Measurements from ENCODE around the gene VASH1. TPM values are rescaled to one million over a fixed set of nuclear protein-coding genes. Genes with fewer than 3 reads are reported as not detected.

Gene VASH1
- total RNA-seq, 1 experiment from 2014 or later, result 11.6 TPM

DNA sequence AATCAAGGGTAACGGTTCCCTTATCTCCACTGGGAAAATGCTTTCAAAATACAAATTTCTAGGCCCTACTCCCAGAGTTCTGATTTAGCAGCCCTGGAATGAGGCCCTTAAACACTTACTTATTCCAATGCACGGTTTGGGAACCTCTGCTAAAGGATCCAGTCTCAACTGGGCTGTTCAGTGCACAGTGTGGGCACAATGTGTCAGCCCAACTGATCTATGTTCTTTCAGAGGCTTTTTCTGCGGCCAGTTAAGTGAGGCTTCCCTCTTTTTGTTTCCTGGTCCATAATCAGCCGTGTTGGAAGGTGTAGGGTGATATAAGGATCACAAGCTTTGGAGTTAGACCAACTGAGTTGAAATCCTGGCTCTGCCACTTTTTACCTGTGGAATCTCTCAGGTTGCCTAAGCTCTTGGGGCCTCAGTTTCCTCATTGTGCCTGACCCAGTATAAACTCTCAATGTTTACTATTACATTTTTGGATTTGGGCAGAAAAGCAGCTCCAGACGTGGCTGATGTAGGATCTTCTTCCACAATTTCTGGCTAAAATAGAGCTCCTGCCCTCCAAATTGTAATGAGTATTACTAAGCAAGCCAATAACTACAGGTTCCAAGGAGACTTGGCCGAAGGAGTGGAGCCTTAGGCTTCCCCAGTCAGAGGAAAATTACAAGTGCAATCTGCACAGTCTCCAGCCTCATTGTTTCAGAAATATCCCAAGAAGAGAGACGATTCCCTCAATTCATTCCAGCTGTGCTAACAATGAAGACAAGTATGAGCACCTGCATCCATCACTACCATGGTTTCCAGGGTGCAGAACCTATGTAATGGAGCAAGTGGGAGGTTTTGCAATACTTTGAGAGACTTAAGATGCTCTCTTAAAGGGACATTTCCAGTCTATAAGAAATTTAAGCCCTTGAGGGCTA lies 53.7 kb downstream of the VASH1 start:
- in situ Hi-C loops (cut with HindIII; ENCODE audit: low sequenced_read_pairs), result no loop called here
- DNase-seq (ENCODE audit: low spot score), result no peak

DNA sequence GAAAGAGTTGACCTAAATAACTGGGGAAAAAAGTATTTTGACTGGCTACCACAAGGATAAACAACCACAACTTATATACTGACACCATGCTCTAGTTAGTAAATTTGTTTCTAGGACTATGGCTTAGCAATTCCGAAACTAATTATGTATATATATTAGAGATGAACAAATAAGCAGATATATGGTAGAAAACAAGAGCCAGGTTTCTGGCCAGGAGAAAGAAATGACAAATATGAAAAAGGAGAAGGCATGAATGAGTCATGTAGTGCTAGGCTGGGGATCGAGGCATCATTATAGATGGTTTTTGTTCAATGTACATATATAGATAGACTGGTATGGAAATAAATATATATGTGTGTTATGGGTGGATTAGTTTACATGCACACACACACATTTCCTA lies 59.4 kb downstream of the VASH1 start:
- in situ Hi-C loops (cut with HindIII; ENCODE audit: low sequenced_read_pairs), result no loop called here
- no peak for DNase-seq (ENCODE audit: low spot score)

DNA sequence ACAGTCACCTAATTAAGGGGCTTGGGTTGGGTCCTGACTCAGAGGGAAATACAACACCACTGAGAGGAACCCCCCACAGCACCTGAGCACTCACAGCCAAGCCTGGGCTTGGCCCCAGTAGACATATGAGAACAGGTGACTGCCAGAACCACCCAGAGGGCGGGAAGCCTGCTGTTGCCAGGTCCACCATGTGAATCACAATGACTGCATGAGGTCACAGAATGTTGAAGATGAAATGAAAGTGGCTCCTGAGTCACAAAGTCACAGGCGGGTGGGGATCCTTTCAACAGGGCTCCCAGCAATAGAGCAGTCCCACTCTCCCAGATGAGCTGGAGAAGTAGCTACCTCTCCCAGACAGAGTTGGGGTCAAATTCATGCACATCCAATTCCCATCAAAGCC lies 64.9 kb downstream of the VASH1 start, which contains the start of gene LRRC74A:
LRRC74A (plus strand) TSS at position 287 of the 400 bp plus-strand sequence. CDS start 290 bp downstream, outside the sequence.
- in situ Hi-C loops (cut with HindIII; ENCODE audit: low sequenced_read_pairs), result no loop called here
- no peak for DNase-seq (ENCODE audit: low spot score)

DNA sequence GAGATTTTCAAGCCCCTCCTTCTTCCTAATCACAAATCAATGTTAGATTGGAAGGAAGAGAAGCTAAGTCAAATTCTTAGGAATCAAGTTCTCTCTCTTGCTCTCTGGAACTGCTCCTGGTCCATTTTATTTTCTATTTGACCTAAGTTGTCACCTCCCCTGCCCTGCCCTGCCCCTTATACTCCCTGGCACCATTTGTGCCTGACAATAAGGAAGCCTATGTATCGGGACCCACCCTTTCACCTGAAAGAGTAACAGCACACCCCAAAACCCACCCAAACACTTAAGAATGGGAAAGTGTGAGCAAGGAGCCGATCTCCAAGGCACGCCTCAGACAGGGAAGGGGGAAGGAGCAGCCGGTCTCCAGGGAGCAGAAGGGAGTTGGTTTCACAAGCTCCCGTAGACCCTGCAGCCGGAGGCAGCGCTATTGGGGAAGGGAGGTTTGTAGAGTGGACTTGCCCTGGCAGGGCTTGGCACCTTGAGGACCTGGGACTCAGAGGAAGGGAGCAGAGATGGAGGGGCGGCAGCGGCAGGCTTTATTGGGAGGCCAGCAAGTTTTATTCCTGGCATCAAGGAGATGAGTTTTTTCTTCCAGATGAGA lies 66.5 kb downstream of the VASH1 start:
- in situ Hi-C loops (cut with HindIII; ENCODE audit: low sequenced_read_pairs), result no loop called here
- no peak for DNase-seq (ENCODE audit: low spot score)

DNA sequence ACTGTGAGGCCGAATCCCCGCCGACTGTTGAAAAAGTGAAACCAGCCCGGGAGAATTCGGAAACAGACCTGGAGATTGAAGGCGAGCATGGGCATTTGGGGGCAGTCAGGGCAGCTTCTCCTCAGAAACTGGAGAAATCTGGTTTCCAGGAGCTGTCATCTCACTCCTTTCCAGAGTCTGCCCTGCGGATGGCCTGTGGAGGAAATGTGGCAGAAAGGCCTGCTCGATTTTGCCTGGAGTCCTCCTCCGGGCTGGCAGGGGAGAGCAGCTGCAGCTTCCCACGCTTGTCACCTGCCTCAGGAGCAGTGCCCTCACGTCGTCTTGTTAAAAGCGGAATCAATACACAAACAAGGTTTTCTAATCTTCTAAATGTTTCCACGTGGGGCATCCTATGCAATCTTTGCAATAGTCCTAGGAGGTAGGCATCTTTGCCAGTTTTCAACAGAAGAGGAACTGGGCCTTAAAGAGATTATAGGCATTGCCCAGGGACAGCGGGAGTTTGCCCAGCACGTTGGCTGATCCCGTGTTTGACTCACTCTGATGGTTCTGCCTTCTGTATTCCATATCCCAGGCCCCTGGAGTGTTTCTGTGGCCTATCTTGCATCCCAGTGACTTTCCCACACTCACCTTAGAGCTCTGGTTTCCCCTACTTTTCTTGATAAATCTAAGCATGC lies 67.2 kb downstream of the VASH1 start:
- DNase-seq (ENCODE audit: low spot score), result peak; percentile 34
- in situ Hi-C loops (cut with HindIII; ENCODE audit: low sequenced_read_pairs), result no loop called here

DNA sequence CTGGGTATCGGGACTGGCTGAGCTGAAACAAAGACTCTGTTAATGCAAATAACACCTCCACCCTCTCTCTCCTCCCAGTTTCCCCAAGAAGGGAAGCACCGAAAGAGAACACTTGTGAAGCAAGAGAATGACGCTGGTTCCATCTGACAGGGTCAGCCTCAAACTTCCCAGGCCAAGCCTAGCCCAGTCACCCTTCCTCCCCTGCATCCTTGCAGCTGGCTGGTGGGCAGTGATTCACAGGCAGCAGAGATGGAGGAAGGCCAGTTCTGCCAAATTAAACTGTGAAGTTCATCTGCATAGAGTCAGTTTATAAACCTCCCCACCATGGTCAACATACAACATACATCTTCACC lies 67.7 kb downstream of the VASH1 start:
- in situ Hi-C loops (cut with HindIII; ENCODE audit: low sequenced_read_pairs), result no loop called here
- DNase-seq (ENCODE audit: low spot score), result no peak

DNA sequence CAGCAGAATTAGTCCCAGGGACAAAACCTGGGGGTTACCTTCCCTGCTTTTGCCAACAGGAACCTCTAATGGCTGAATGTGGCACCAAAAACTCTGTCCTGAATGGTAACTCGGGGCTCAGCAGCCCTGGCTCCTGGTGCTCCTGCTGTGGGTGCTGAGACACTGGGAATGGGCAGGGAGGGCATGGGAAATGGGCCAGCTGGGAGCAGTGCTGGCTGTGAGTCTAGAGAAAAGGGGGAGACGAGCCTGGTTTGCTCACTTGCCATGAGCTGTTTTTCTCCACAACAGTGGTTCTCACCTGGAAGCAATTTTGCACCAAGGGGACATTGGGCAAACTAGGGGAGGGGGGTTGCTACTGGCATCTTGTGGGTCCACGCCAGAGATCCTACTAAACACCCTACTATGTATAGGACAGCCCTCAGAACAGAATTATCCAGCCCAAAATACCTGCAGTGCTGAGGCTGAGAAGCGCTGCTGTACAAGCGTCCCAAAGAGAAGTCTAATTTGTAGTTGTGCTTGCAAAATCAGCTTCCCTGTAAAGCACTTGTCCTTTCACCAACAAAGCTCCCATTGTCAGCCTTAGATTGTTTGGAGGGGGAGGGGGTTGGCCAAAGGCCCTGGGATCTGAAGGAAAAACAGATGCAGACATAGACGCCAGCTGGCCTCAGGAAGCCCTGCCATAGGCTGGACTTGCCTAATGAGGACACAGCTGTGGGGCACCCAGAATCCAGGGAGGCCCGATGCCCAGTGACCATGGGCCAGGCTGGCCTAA lies 68.6 kb downstream of the VASH1 start:
- peak; percentile 21 for DNase-seq (ENCODE audit: low spot score)

DNA sequence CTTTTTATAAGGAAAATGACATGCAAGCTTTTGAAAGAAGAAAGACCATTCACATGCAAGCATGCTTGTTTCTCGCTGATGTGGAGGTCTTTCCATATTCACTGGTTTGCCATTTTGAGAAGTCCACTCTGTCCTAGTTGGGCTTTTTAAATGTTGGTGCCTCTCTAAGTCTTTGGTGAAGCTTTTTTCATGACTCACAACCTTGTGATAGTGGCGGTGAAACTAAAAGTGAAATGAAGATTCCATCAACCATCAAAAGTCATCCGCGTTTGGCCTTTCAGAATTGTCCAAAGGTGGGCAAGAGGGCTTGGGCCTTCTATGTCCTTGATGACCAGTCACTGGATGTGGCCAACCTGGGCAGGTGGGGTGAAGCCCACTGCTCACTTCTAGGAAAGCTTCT lies 69.3 kb downstream of the VASH1 start:
- DNase-seq (ENCODE audit: low spot score), result no peak
- in situ Hi-C loops (cut with HindIII; ENCODE audit: low sequenced_read_pairs), result no loop called here

More for the DNA sequence above, 68.6 kb downstream of the VASH1 start:
- in situ Hi-C loops (cut with HindIII; ENCODE audit: low sequenced_read_pairs), result no loop called here

DNA sequence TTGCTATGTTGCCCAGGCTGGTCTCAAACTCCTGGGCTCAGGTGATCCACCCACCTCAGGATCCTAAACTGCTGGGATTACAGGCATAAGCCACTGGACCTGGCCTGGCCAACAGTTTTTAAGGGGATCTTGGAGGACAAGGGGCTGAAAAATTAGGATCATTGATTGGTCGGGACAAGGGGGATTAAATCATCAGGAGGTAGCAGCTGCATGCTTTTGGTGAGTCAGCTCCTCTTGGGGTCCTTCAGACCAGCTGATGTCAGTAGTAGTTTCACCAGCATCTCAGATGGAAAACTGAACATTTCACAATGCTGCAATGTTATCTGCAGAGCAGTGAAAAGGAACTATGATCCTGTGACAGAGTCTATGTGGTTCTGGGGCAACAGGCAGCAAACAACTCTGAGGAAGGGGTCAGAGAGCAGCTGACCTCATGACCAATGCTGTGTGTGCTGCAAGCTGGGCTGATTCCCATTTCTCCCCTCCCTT lies 71.3 kb downstream of the VASH1 start:
- DNase-seq (ENCODE audit: low spot score), result no peak
- in situ Hi-C loops (cut with HindIII; ENCODE audit: low sequenced_read_pairs), result no loop called here

Other genes with a start within 250 kb of the VASH1 start
- 4.8 and 7.0 TPM in 2 replicates for gene ANGEL1, start 51.4 kb downstream of the VASH1 start, total RNA-seq (2014; rRNA removed; shearing (Covaris generic))
- gene LRRC74A, start 64.9 kb downstream of the VASH1 start, total RNA-seq (2014; rRNA removed; shearing (Covaris generic)), result not detected in 2 replicates

Data from G401 (cell line).